CD4-positive, alpha-beta T cell treated with Interleukin-6 for 4 hours (primary cell): ENCODE measurements around the gene UNC13C.

ENCODE experiments used
- DNase-seq: peaks from one replicate; pipeline ENCODE4 v3.0.0-alpha.2; 2020; ENCODE audit warnings: mixed read lengths

UNC13C gene

GRCh38 chr15:54575586-54575985 is 597.3 kb downstream of the UNC13C start:
- DNase-seq = no peak

GRCh38 chr15:54576298-54576935 is 598.2 kb downstream of the UNC13C start:
- no peak for DNase-seq

GRCh38 chr15:54577476-54578250 is 599.4 kb downstream of the UNC13C start:
- DNase-seq = no peak

GRCh38 chr15:54579855-54580254 is 601.6 kb downstream of the UNC13C start:
- DNase-seq = no peak

- DNase-seq = no peak
Observed at GRCh38 chr15:54580643-54581042, 602.4 kb downstream of the UNC13C start.

GRCh38 chr15:54582863-54583643 is 604.8 kb downstream of the UNC13C start:
- no peak for DNase-seq

GRCh38 chr15:54585063-54585462 is 606.8 kb downstream of the UNC13C start:
- DNase-seq = no peak

- no peak for DNase-seq
Observed at GRCh38 chr15:54594115-54594514, 615.9 kb downstream of the UNC13C start.

- no peak for DNase-seq
Observed at GRCh38 chr15:54599386-54599785, 621.1 kb downstream of the UNC13C start.

- DNase-seq = no peak
Observed at GRCh38 chr15:54605043-54605442, 626.8 kb downstream of the UNC13C start.

GRCh38 chr15:54605556-54605955 is 627.3 kb downstream of the UNC13C start:
- no peak for DNase-seq

- DNase-seq = no peak
Observed at GRCh38 chr15:54608876-54609835, 630.9 kb downstream of the UNC13C start.

GRCh38 chr15:54618120-54618519 is 639.9 kb downstream of the UNC13C start:
- no peak for DNase-seq

- no peak for DNase-seq
Observed at GRCh38 chr15:54619180-54619579, 640.9 kb downstream of the UNC13C start.

GRCh38 chr15:54620916-54621315 is 642.7 kb downstream of the UNC13C start:
- no peak for DNase-seq

- DNase-seq = no peak
Observed at GRCh38 chr15:54636147-54636546, 657.9 kb downstream of the UNC13C start.

- DNase-seq = no peak
Observed at GRCh38 chr15:54638666-54639065, 660.4 kb downstream of the UNC13C start.

GRCh38 chr15:54640873-54641272 is 662.6 kb downstream of the UNC13C start:
- no peak for DNase-seq

GRCh38 chr15:54644796-54645195 is 666.6 kb downstream of the UNC13C start:
- DNase-seq = no peak

GRCh38 chr15:54659646-54660045 is 681.4 kb downstream of the UNC13C start:
- no peak for DNase-seq

- no peak for DNase-seq
Observed at GRCh38 chr15:54660356-54660755, 682.1 kb downstream of the UNC13C start.

GRCh38 chr15:54675241-54675640 is 697.0 kb downstream of the UNC13C start:
- no peak for DNase-seq

GRCh38 chr15:54681584-54681983 is 703.3 kb downstream of the UNC13C start:
- DNase-seq = no peak
